Hepatocyte (in vitro differentiated cells): ENCODE measurements around the gene ABHD12B. TPM values are rescaled to one million over a fixed set of nuclear protein-coding genes. Genes with fewer than 3 reads are reported as not detected.

ENCODE experiments used
- DNase-seq: peaks from one replicate; pipeline ENCODE4 v3.0.0-alpha.2; 2016; ENCODE audit warnings: low spot score
- H2AFZ ChIP-seq: fragments of 200-600 bp; sonication (generic); 2 replicates; pipeline ENCODE4 v1.6.0; 2016; ENCODE audit warnings: antibody characterized with exemption, mild to moderate bottlenecking
- H3K27ac ChIP-seq: fragments of 200-600 bp; sonication (generic); 2 replicates; pipeline ENCODE4 v1.5.1; 2016; ENCODE audit warnings: mild to moderate bottlenecking
- H3K27me3 ChIP-seq: fragments of 200-600 bp; sonication (generic); 2 replicates; pipeline ENCODE4 v1.6.1; 2016
- H3K36me3 ChIP-seq: fragments of 200-600 bp; sonication (generic); replicated peaks from 2 replicates; pipeline ENCODE4 v1.5.1; 2016; ENCODE audit warnings: low read depth; ENCODE audit not compliant: insufficient read depth
- H3K4me1 ChIP-seq: fragments of 200-600 bp; sonication (generic); 2 replicates; pipeline ENCODE4 v1.5.1; 2016; ENCODE audit warnings: mild to moderate bottlenecking, moderate library complexity; ENCODE audit not compliant: insufficient read depth
- H3K4me2 ChIP-seq: fragments of 200-600 bp; sonication (generic); 2 replicates; pipeline ENCODE4 v1.6.0; 2016
- H3K4me3 ChIP-seq: fragments of 200-600 bp; sonication (generic); 2 replicates; pipeline ENCODE4 v1.5.1; 2016; ENCODE audit warnings: mild to moderate bottlenecking
- H3K79me2 ChIP-seq: fragments of 200-600 bp; sonication (generic); 2 replicates; pipeline ENCODE4 v1.6.0; 2017; ENCODE audit warnings: mild to moderate bottlenecking
- H3K9me2 ChIP-seq: fragments of 200-600 bp; sonication (generic); replicated peaks from 2 replicates; pipeline ENCODE4 v1.6.0; 2017; ENCODE audit warnings: mild to moderate bottlenecking; ENCODE audit not compliant: insufficient read depth
- H3K9me3 ChIP-seq: fragments of 200-600 bp; sonication (generic); 2 replicates; pipeline ENCODE4 v1.5.1; 2016; ENCODE audit warnings: low read depth, mild to moderate bottlenecking
- H4K20me1 ChIP-seq: fragments of 200-600 bp; sonication (generic); 2 replicates; pipeline ENCODE4 v1.6.0; 2016; ENCODE audit warnings: mild to moderate bottlenecking; ENCODE audit not compliant: insufficient read depth, poor library complexity, severe bottlenecking
- EZH2 ChIP-seq: fragments of 200-600 bp; sonication (generic); IDR thresholded peaks from 2 replicates; pipeline ENCODE4 v1.6.1; 2016; ENCODE audit warnings: antibody characterized with exemption, mild to moderate bottlenecking, borderline replicate concordance
- EZH2phosphoT487 ChIP-seq: fragments of 200-600 bp; sonication (generic); IDR thresholded peaks from one replicate; pipeline ENCODE4 v1.6.1; 2018; ENCODE audit warnings: antibody characterized with exemption, mild to moderate bottlenecking, low read depth, moderate library complexity; ENCODE audit not compliant: unreplicated experiment, severe bottlenecking
- WGBS: methylation state at CpG from one replicate; pipeline ENCODE4 v1.1.6; 2016; ENCODE audit warnings: low lambda C conversion rate; ENCODE audit errors: missing lambda C conversion rate; 5-methylcytosine and 5-hydroxymethylcytosine counted together
- polyA plus RNA-seq: library from polyadenylated mRNA; unstranded; fragments of >200 nt; fragmentation: Nextera tagmentation; extraction: Ambion mirVana; gene quantifications from 2 replicates; pipeline ENCODE4 v1.2.1, GENCODE V29; 2016
- total RNA-seq: library from RNA; depleted of rRNA; stranded (reverse); fragments of >200 nt; gene quantifications from 2 replicates; pipeline ENCODE4 v1.2.3, GENCODE V29; 2014
- TF ChIP-seq, protein P1 (sequence below): fragments of 200-600 bp; sonication (generic); IDR thresholded peaks from 2 replicates; pipeline ENCODE4 v1.5.1; 2016; ENCODE audit warnings: antibody characterized with exemption, mild to moderate bottlenecking; ENCODE audit not compliant: poor library complexity

ABHD12B gene
- total and polyA plus RNA-seq, 2 experiments from 2014 or later: not detected

DNA sequence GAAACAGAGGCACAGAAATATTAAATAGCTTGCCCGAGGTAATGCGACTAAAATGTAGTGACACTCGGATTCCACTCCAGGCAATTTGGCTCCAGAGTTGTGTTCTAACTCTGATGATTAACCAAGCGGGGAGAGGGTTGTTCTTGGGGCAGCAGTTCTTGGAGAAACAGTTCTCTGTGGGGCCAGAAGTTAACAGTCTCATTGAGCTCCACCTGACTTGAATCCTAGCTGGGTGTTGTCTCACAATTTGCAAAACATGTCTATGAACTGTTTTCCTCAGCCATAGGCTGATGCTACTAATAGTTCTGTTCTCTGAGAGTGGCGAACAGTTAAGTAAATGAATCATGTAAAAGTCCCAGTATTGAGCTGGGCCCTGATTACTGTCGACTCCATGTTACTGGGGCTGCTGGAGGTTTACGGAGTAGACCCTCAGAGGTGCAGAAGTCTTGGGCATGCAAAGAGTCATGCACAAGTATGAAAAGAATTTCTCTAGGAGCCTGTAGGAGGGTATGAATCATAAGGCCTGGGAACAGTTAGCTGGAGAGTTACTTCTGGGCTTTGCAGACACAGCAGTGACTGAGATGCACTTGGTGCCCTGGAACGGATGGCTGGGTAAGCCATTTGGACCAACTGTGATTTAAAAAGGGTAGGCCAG lies 25.5 kb upstream of the ABHD12B start:
- Histone ChIP-seq H4K20me1 (no peaks in the 10 kb centered on the region), H3K79me2 (no peaks in the 10 kb centered on the region), H3K9me2 (no peaks in the 10 kb centered on the region), H3K4me1 (no peaks in the 10 kb centered on the region), H3K4me2 (no peak overlapping the region), H3K36me3 (no peaks in the 10 kb centered on the region), H3K27me3 (peaks cover 6% of the 10 kb centered on the region), H3K27ac (no peak overlapping the region), H3K9me3 (no peaks in the 10 kb centered on the region), H3K4me3 (no peak overlapping the region), H2AFZ (no peak overlapping the region)
- no peak for TF ChIP-seq EZH2phosphoT487
- TF ChIP-seq, protein P1, sequence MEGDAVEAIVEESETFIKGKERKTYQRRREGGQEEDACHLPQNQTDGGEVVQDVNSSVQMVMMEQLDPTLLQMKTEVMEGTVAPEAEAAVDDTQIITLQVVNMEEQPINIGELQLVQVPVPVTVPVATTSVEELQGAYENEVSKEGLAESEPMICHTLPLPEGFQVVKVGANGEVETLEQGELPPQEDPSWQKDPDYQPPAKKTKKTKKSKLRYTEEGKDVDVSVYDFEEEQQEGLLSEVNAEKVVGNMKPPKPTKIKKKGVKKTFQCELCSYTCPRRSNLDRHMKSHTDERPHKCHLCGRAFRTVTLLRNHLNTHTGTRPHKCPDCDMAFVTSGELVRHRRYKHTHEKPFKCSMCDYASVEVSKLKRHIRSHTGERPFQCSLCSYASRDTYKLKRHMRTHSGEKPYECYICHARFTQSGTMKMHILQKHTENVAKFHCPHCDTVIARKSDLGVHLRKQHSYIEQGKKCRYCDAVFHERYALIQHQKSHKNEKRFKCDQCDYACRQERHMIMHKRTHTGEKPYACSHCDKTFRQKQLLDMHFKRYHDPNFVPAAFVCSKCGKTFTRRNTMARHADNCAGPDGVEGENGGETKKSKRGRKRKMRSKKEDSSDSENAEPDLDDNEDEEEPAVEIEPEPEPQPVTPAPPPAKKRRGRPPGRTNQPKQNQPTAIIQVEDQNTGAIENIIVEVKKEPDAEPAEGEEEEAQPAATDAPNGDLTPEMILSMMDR: no peak
- TF ChIP-seq EZH2: no peak
- WGBS: 81% methylated on average over 8 of the region's 8 CpGs
- DNase-seq: peak; percentile 28

DNA sequence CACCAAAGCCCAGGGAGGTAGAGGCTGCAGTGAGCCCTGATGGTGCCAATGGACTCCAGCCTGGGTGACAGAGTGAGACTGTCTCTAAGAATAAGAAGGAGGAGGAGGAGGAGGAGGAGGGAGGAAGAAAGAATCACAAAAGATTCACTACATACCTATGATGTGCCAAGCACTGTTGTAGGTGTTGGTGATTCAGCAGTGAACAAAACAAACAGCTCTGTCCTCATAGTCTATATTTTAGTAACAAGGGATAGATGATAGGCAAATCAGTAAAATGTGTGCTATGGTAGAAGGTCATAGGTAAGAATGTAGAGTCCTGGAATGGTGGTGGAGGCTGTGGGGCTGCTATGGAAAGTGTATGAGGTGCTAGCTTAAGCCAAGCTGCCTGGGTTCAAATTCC lies 18.0 kb upstream of the ABHD12B start:
- Histone ChIP-seq H2AFZ (no peak overlapping the region), H3K79me2 (no peaks in the 10 kb centered on the region), H3K9me3 (no peaks in the 10 kb centered on the region), H3K4me3 (no peak overlapping the region), H3K36me3 (no peaks in the 10 kb centered on the region), H3K27me3 (peaks cover 1% of the 10 kb centered on the region), H3K4me1 (no peaks in the 10 kb centered on the region), H3K27ac (no peak overlapping the region), H4K20me1 (no peaks in the 10 kb centered on the region), H3K9me2 (no peaks in the 10 kb centered on the region), H3K4me2 (no peak overlapping the region)
- no peak for TF ChIP-seq EZH2
- no peak for TF ChIP-seq EZH2phosphoT487
- TF ChIP-seq, protein P1: no peak
- no peak for DNase-seq

DNA sequence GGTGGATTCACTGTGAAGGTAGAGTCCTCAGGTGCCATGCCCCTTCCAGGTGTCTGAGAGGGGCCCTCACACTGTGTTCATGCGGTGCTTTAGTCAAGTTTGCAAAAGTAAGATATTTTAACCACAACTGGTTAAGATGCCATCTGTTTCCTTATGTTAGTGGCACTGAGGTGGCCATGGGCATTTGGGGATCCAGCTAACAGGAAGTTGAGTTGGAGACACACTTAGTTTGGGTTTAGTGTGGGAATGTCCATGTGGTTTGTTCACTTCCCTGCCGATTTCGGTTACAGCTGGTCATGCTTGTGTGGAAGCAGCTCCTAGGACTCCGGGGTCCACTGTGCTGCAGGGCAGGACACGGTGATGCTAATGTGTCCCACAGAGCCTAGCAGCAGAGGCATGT lies 17.3 kb upstream of the ABHD12B start:
- Histone ChIP-seq H4K20me1 (no peaks in the 10 kb centered on the region), H3K36me3 (no peaks in the 10 kb centered on the region), H3K4me3 (no peak overlapping the region), H3K27ac (no peak overlapping the region), H3K9me3 (no peaks in the 10 kb centered on the region), H3K27me3 (no peaks in the 10 kb centered on the region), H3K4me2 (no peak overlapping the region), H2AFZ (no peak overlapping the region), H3K4me1 (no peaks in the 10 kb centered on the region), H3K9me2 (no peaks in the 10 kb centered on the region), H3K79me2 (no peaks in the 10 kb centered on the region)
- TF ChIP-seq EZH2 (no peak), EZH2phosphoT487 (no peak)
- TF ChIP-seq, protein P1: no peak
- DNase-seq: no peak
- WGBS: 96% methylated on average over 5 of the region's 5 CpGs
